K562 (cell line): Measurements from ENCODE around the gene ZNF471. TPM values are rescaled to one million over a fixed set of nuclear protein-coding genes. Genes with fewer than 3 reads are reported as not detected.

Experiments
- ARNT ChIP-seq, 2 experiments: fragments of 450-650 bp; IDR thresholded peaks; 2 replicates each; pipeline ENCODE4 v1.6.1; 2016; ENCODE audit warnings: mild to moderate bottlenecking in 1 of 2
- DIDO1 ChIP-seq: fragments of 450-650 bp; IDR thresholded peaks from 2 replicates; pipeline ENCODE4 v1.6.1; 2016; ENCODE audit warnings: low read depth, missing biosample characterization, missing genetic modification characterization
- E2F1 ChIP-seq: sonication (generic); formaldehyde crosslinking; IDR thresholded peaks from 2 replicates; pipeline ENCODE4 v1.8.1; 2023; ENCODE audit warnings: mild to moderate bottlenecking, missing genetic modification reagents, moderate library complexity
- ELF1 ChIP-seq: fragments of 200-800 bp; sonication (Bioruptor generic); IDR thresholded peaks from 2 replicates; pipeline ENCODE4 v1.6.1; 2016; ENCODE audit warnings: missing genetic modification characterization, missing compliant biosample characterization
- HNRNPUL1 ChIP-seq: fragments of 200-400 bp; formaldehyde crosslinking; IDR thresholded peaks from 2 replicates; pipeline ENCODE4 v1.6.1; 2017; ENCODE audit warnings: low read length
- KLF1 ChIP-seq: fragments of 450-650 bp; IDR thresholded peaks from 2 replicates; pipeline ENCODE4 v1.6.1; 2016; ENCODE audit warnings: missing genetic modification characterization, missing compliant biosample characterization
- MITF ChIP-seq: IDR thresholded peaks from 2 replicates; pipeline ENCODE4 v1.6.1; 2014; ENCODE audit warnings: antibody characterized with exemption
- NRF1 ChIP-seq, 2 experiments: fragments of 450-650 bp; IDR thresholded peaks in 1 of 2; conservative IDR thresholded peaks in 1 of 2; 2 replicates each; pipeline ENCODE4 v1.6.1; 2014; ENCODE audit warnings: mild to moderate bottlenecking in 2 of 2
- RHOXF2B ChIP-seq: fragments of 250-450 bp; sonication (Bioruptor Pico); conservative IDR thresholded peaks from 2 replicates; pipeline ENCODE4 v1.5.1; 2021
- SP2 ChIP-seq: IDR thresholded peaks from 2 replicates; pipeline ENCODE4 v1.6.1; 2011; ENCODE audit warnings: mild to moderate bottlenecking, low read depth, low read length, moderate library complexity; ENCODE audit not compliant: poor library complexity, severe bottlenecking; ENCODE audit errors: extremely low read depth
- STAT5A ChIP-seq: IDR thresholded peaks from 2 replicates; pipeline ENCODE4 v1.6.1; 2012; ENCODE audit warnings: low read length, inconsistent platforms, borderline replicate concordance
- ZBED1 ChIP-seq: IDR thresholded peaks from 2 replicates; pipeline ENCODE4 v1.6.1; 2014
- ZBTB33 ChIP-seq: sonication (generic); formaldehyde crosslinking; IDR thresholded peaks from 2 replicates; pipeline ENCODE4 v1.8.1; 2023; ENCODE audit warnings: mild to moderate bottlenecking, missing genetic modification reagents
- ZFP91 ChIP-seq: sonication (generic); formaldehyde crosslinking; IDR thresholded peaks from 2 replicates; pipeline ENCODE4 v1.8.0; 2022; ENCODE audit warnings: mild to moderate bottlenecking, missing genetic modification reagents
- ZNF398 ChIP-seq: fragments of 250-450 bp; sonication (Bioruptor Pico); IDR thresholded peaks from 2 replicates; pipeline ENCODE4 v1.8.0; 2021; ENCODE audit warnings: moderate library complexity, mild to moderate bottlenecking, inconsistent platforms
- ZNF780A ChIP-seq: fragments of 250-450 bp; sonication (Bioruptor Pico); IDR thresholded peaks from 2 replicates; pipeline ENCODE4 v1.5.0; 2021; ENCODE audit warnings: mild to moderate bottlenecking
- polyA plus RNA-seq, 8 experiments: library from polyadenylated mRNA; depleted of rRNA in 4 of 8; stranded (reverse) in 5 of 8; unstranded in 3 of 8; fragments of >200 nt; fragmentation: Nextera tagmentation in 2 of 8; fragmentation: Illumina TruSeq in 1 of 8; extraction: Ambion mirVana in 2 of 8; extraction: Trizol in 1 of 8; gene quantifications; 2 replicates each; pipeline versions ENCODE4 v1.2.1 to v1.2.3, GENCODE V29; 2011 to 2014; ENCODE audit warnings: inconsistent platforms in 1 of 8, missing spikeins in 1 of 8
- total RNA-seq, 7 experiments: library from RNA; depleted of rRNA in 6 of 7; stranded (reverse); fragments of >200 nt in 6 of 7; fragmentation: Illumina TruSeq in 2 of 7; extraction: Trizol in 2 of 7; gene quantifications; 2 replicates each; pipeline versions ENCODE4 v1.2.1 to v1.2.3, GENCODE V29; 2011 to 2021; ENCODE audit warnings: low replicate concordance in 1 of 7

Gene ZNF471
- total and polyA plus RNA-seq, 9 of the 15 experiments (the other 6 are each of a cell fraction or from before 2014, with no cell fraction given) = not detected

- TF ChIP-seq DIDO1 (tag) (no peak), ARNT (IDR thresholded peaks at IDR 0.05) (no peak), MITF (no peak), ZNF780A (CRISPR knock-in tag) (no peak), ZBED1 (no peak), ZNF398 (CRISPR knock-in tag) (no peak), E2F1 (no peak), NRF1 (conservative IDR thresholded peaks at IDR 0.05 in 1 of 2, IDR thresholded peaks at IDR 0.05 in 1 of 2) (peak in 1 of 2 experiments; percentile 26; a peak in 1 of 4 replicates), ZBTB33 (CRISPR knock-in tag) (0 out of 2 replicates have a peak, but pooled peaks have one; percentile 9), STAT5A (no peak), KLF1 (no peak), HNRNPUL1 (no peak), ZFP91 (CRISPR knock-in tag) (no peak), RHOXF2B (CRISPR knock-in tag) (no peak), SP2 (no peak), ELF1 (tag) (peak; percentile 60)
Measured at GRCh38 chr19:56567274-56568120, 59.8 kb downstream of the ZNF471 start, which contains the start of gene ZNF470 (continued).
